ENCODE data around the gene RAP1A.
A peak's percentile ranks its signal among the peaks of the same experiment; 100 is the strongest.
"Not testable (repeated sequence)": the region's sequence is repeated elsewhere in the genome, so short reads cannot be mapped to it uniquely, and the experiment has no call there.

The RAP1A gene

DNA sequence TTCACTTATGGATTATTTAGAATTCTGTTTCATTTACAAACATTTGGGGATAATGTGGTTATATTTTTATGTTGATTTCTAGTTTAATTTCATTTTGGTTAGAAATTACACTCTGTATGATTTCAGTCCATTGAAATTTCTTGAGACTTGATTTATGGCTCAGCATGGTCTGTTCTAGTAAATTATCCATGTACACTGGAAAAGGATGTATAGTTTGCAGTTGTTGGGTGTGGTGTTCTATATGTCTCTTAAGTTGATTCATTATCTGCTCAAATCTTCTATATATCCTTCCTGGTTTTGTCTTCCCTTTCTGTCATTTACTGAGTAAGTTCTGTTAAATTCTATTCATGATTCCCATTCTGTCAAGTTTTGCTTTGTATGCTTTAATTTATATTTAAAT, 52.3 kb downstream of the RAP1A start:
- no peak for DNase-seq

DNA sequence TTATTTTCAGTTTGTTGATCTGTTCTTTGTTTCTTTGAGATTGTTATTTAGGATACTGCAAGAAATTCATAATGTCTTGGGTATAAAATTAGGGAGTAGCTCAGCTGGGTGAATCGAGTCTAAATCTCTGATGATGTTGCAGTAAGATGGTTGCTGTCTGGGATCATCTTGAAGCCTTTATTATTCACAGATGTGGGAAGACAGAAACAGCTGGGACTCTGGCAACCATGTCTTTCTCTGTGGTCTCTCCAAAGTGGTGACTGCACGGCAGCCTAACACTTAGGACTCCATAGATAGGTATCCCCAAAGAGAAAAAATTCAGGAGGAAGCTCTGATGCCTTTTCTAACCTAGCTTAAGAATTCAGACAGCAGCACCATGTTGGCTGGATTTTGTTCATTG, 52.7 kb downstream of the RAP1A start:
- DNase-seq: no peak

DNA sequence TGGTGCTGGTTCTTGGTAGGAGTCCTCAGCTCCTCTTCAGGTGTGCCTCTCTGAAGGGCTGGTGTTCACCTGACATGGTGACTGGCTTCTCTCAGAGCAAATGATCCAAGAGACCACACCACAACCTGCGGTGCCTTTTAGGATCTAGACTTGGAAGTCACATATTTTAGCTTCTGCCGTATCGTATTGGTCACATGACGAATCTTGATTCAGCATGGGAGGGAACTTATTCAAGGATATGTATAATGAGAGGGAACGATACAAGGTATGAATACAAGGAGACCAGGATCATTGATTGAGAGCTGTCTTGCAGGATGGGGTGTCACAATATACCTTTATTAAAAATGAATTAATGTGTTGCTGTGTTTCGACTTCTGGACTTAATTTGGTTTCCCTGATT, 58.0 kb downstream of the RAP1A start:
- DNase-seq: no peak

DNA sequence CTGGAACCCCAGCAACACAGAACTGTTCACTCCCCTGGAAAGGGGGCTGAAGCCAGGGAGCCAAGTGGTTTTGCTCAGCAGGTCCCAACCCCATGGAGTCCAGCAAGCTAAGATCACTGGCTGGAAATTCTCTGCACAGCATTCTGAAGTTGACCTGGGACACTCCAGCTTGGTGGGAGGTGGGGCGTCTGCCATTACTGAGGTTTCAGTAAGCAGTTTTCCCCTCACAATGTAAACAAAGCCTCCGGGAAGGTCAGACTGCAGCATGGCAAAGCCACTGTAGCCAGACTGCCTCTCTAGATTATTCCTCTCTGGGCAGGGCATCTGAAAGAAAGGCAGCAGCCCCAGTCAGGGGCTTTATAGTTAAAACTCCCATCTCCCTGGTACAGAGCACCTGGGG, 60.0 kb downstream of the RAP1A start:
- DNase-seq: no peak

DNA sequence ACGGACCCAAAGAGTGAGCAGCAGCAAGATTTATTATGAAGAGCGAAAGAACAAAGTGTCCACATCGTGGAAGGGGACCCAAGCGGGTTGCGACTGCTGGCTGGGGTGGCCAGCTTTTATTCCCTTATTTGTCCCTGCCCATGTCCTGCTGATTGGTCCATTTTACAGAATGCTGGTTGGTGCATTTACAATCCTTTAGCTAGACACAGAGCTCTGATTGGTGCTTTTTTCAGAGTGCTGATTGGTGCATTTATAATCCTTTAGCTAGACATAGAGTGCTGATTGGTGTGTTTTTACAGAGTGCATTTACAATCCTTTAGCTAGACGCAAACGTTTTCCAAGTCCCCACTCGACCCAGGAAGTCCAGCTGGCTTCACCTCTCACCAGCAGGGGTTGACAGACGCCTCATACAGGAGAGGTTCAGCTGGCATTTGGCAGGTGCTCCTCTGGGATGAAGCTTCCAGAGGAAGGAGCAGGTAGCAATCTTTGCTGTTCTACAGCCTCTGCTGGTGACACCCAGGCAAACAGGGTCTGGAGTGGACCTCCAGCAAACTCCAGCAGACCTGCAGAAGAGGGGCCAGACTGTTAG, 60.7 kb downstream of the RAP1A start:
- DNase-seq: not testable (repeated sequence)

DNA sequence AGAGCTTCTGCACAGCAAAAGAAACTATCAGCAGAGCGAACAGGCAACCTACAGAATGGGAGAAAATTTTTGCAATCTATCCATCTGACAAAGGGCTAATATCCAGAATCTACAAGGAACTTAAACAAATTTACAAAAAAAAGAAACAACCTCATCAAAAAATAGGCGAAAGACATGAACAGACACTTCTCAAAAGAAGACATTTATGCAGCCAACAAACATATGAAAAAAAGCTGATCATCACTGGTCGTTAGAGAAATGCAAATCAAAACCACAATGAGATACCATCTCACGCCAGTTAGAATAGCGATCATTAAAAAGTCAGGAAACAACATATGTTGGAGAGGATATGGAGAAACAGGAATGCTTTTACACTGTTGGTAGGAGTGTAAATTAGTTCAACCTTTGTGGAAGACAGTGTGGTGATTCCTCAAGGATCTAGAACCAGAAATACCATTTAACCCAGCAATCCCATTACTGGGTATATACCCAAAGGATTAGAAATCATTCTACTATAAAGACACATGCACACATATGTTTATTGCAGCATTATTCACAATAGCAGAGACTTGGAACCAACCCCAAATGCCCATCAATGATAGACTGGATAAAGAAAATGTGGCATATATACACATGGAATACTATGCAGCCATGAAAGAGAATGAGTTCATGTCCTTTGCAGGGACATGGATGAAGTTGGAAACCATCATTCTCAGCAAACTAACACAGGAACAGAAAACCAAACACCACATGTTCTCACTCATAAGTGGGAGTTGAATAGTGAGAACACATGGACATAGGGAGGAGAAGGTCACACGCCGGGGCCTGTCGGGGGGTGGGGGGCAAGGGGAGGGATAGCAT, 65.9 kb downstream of the RAP1A start:
- DNase-seq: not testable (repeated sequence)

DNA sequence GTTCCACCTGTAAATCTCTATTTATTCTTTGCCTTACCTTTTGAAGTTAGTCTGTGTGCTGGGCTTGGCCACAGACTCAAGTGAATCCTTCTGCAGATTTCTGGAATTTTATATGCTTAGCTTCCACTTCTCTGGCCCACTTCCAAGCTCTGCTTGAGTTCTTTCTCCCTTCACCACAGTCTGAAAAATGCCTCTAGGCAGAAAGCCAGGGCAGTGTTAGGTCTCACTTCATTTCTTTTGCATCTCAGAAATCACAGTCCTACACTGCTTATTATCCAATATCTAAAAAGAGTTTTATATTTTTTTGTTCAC, 70.7 kb downstream of the RAP1A start:
- DNase-seq: peak; percentile 54

DNA sequence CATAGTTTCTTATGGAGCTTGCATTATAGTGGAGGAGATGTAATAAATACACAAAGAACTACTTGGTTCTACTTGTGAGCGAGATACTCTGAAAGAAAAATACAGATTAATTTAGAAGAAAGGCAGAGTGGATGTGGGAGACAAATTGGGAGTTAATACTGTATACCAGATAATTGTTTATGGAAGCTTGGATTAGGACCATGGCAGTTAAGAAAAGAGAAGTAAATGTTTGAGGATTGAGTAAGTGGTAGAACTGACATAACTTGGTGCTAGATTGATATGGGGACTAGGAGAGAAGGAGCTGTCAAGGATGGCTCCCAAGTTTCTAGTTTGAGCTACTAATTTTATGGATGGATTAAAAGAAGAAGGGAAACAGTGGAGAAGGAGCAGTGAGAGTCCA, 72.3 kb downstream of the RAP1A start:
- no peak for DNase-seq

DNA sequence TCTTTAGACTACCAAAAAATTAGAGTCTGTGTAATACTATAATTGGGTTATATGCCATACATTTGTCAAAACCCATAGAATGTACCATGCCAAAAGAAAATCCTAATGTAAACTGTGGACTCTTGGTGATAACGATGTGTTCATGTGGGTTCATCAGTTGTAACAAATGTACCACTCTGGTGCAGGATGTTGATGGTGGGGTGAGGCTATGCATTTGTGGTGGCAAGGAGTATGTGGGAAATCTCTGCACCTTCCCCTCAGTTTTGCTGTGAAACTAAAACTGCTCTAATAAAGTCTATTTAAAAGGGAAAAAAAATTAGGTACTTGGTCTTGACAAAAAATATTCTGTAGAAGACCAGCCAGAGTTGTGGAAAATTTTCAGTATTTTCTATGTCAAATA, 76.2 kb downstream of the RAP1A start:
- no peak for DNase-seq

DNA sequence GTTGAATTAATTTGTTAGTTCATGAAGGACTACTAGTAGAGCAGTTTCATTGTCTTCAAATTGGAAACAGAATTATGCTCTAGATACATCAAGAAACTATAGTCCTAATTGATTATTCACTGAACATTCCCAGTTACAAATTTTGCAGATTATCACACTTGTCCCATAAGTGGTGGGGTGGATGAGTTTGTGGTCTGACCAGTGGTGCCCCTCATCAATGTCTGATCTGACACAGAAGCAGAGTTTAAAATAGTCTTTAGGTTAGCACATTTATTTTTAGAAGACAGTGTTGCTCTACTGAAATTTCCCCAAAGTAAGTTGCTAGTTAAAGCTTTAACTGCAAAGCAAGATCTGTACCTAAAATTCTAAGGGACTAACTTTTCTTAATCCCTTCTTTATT, 76.7 kb downstream of the RAP1A start:
- DNase-seq: no peak

DNA sequence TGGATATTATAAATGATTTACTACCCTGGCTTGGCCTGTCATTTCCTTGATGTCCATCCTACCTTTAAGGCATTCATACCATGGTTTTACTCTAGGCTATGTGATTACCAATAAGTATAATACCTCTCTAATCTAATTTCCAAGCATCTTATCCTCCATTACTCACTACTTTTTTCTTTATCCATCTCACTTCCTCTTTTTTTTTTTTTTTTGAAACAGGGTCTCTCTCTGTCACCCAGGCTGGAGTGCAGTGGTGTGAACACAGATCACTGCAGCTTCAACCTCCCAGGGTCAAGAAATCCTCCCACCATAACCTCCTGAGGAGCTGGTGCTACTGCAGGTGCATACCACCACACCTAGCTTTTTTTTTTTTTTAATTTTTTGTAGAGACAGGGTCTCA, 79.7 kb downstream of the RAP1A start:
- no peak for DNase-seq

DNA sequence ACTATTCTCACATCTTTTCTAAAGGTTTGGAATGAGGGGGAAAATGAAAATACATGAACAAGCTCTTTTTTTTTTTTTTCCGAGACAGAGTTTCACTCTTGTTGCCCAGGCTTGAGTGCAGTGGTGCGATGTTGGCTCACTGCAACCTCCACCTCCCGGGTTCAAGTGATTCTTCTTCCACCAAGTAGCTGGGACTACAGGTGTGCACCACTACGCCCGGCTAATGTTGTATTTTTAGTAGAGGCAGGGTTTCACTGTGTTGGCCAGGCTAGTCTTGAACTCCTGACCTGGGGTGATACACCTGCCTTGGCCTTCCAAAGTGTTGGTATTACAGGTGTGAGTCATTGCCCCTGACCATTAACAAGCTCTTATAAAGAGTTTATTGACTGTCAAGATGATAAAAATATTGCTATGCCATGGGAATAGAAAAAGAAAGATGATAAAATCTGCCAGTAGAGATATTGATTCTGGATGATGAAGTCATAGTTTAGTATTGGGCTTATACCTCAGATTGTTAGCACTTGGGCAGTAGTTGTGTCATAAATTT, 83.0 kb downstream of the RAP1A start:
- no peak for DNase-seq

DNA sequence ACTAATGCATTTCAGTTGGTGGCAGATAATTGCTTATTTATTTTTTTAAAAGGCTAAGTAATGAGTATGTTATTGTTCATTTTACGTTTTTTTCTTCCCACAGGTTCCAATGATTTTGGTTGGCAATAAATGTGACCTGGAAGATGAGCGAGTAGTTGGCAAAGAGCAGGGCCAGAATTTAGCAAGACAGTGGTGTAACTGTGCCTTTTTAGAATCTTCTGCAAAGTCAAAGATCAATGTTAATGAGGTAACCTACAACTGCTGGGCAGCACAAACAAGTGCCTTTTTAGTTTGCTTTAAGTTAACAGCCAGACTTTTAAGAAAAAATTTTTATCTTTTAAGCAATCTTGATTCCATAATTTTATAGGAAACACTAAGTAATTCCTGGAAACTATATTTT, 84.7 kb downstream of the RAP1A start:
- no peak for DNase-seq

DNA sequence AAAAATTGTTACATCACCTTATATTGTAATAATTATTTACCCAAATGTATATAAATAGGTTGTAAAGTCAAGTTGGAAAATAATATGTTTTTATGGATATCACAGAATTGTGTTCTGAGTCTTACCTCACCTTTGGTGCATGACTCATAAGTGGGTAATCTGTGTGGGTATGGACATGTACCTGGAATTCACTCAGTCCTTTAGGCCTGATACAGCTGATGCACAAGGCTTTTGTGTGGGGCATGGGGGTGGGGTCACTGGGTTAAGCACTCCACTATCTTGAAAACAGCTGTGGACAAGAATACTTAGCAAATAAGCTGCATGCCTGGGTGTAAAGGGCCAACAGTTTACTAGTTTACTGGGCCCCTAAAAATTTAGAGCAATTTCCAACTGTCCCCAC, 85.2 kb downstream of the RAP1A start:
- DNase-seq: no peak

DNA sequence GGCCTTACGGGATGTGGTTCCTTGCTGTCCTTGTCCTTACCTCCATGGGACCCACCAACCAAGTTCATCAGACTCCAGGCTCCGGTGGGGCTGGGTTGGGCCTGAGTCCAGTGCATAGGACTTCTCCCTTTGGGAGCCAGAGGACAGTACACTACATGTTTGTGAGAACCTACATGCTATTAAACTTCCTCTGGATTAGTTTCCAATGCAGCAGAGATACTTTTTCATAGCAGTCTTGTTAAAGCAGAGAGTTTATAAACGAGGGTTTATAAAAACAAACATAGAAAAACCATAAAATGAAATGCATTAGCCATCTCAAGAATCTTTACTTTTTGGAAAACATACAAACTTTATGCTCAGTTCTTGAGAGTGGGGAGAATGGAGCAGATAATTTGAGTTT, 86.3 kb downstream of the RAP1A start:
- no peak for DNase-seq

DNA sequence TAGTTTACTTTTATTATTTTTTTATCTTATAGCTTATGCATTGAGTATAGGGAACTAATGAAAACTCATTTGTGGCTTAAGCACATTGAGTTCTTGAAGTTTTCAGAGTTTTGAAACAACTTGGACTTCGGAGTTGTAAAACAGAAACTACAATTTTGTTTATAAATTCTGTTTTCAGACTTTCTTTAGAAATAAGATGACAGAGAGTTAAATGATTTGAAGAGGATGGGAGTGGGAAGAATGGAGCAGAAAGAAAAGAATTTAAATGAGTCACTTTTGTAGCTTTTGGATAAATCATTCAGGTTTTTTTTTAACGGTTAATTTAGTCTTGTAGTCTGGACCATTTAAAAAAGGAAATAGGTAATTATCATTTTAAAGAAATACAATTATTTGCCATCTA, 87.3 kb downstream of the RAP1A start:
- peak; percentile 42 for DNase-seq

DNA sequence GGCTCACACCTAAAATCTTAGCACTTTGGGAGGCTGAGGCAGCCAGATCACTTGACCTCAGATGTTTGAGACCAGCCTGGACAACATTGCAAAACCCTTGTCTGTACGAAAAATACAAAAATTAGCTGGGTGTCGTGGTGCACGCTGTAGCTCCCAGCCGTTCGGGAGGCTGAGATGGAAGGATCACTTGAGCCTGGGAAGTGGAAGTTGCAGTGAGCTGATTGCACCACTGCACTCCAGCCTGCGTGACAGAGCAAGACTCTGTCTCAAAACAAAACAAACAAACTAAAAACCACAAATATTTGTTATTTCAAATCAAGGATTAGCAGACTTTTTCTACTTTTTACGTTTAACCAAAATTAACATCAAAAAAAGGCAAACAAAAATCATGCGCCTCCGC, 88.3 kb downstream of the RAP1A start:
- DNase-seq: peak; percentile 81

DNA sequence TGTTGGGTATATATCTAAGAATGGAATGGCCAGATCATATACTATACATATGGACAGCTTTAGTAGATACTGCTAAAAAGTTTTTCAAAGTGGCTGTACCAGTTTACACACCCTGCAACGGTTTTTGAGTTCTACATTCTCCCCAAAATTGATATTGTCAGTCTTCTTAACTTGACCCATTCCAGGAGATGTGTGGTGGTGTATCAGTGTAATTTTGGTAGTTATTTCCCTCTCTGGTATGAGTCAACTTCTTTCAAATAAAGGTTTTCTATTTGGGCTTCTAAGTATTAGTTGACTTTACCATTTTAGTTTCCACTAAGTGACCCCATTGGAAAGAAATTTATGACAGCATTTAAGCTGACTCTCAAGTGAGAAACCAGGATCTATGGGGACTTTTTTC, 90.4 kb downstream of the RAP1A start:
- no peak for DNase-seq

DNA sequence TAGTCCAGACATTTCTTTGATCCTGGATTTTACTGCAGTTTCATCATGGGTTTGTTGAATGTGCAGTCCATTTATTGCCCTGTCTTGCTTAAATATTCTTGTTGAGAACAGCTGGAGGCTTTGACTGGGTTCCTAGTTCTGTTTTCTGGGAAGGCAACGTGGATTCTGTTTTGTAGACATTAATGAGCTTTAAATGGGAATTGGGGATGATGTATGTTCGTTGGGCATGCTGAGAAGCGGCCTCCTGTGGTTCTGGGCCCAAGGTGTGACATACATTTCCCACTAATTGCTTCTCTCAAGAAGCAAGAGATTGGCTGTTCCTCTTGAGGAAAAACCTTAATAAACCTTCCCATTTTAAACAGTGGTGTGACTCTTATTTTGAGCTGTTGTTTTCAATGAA, 96.7 kb downstream of the RAP1A start:
- DNase-seq: no peak

DNA sequence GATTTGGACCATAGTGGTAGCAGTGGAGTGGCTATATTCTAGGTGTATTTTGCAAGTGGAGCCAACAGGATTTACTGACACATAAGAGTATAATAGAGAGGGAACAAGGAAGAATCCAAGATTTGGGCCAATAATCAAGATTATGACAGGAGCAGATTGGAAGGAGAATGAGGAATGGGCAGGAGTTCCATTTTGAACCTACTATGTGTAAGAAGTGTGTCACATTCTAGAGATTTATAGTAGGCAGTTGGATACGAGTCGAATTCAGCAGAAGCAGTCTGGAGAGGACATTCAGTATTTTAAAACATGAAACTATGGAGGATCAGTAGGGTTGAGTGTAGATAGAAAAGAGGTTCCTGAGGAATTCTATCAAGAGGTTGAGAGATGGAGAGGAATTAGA, 97.9 kb downstream of the RAP1A start:
- no peak for DNase-seq

DNA sequence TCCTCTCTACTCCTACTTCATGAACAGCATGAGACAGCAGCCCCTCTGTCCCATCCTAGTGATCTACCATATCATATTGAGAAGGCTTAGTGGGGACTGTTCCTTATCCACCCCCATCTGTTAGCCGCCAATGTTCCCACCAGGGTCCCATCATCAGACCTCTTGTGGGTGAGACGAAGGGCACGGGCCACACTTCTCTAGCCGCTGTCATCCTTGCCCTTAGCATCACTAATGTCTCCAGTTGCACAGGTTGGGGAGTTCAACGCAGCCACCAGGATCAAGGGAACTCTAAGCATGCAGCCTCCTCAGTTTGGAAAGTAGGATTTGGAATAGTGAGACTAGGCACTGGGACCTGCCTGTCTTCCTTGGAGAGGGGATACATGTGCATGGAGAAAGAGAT, 99.5 kb downstream of the RAP1A start:
- DNase-seq: no peak

DNA sequence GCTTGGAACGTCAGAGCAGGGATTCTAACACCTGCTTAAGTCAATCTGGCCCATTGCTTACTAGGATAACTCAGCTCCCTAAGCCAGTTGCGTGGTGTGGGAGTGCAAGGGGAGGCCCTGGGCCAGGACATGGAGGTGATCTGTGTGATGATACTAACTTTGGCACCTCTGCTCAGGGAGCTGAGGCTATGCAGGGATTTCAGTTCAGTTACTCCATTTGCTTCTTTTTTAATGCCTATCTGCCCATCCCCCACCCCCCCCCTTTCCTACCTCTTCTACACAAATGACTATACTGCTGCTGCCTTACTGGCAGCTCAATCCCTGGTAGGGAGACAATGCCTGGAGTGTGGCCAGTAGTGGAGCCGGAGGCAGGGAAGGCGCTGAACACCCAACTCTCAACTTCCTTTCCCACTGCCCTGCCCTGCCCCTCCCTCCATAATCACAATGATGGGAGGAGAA, 100.1 kb downstream of the RAP1A start:
- DNase-seq: no peak

DNA sequence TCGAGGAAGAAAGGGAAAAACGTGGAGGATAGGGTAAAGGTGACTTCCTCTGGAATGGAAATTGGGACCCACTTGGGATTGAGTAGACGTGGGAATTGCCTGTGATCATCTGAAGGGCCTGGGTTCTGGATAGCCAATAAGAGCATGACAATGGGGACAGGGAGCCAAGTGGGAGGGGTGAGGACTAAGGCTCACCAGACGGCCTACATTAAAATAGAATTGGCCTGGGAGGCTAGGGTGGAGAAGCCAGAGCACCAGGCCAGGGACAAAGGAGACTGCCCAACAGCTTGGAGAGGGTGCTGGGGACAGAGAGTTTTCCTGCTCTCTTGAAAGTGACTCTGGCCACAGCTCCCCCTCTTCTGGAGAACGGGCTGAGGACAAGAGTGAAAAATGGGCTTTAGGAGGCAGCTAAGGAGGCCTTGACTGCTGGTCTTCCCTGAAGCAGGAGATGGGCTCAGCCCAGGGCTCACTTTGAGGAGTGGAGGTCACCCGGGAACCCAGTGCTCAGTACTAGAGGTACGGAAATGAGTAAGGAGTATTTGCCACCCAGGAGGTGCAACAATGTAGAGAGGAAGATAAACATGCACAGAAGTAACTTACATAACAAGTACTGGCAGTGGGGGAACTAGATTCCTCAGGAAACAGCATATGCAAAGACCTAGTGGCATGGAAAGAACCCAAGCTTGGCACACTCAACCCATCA, 100.8 kb downstream of the RAP1A start:
- DNase-seq: no peak
